GM12875 (cell line): ENCODE measurements around the gene MXI1.
"Not testable (repeated sequence)": the region's sequence is repeated elsewhere in the genome, so short reads cannot be mapped to it uniquely, and the experiment has no call there.

Experiments used
- H3K4me3 ChIP-seq: one replicate; pipeline ENCODE4 v1.5.1; 2011; ENCODE audit warnings: low read depth, low read length, control low read depth
- CTCF ChIP-seq: IDR thresholded peaks from 2 replicates; pipeline ENCODE4 v1.5.1; 2011; ENCODE audit warnings: low read depth, mild to moderate bottlenecking, control low read depth, inconsistent platforms, low read length, moderate library complexity, borderline replicate concordance; ENCODE audit not compliant: insufficient read depth

MXI1 gene

GRCh38 chr10:110181451-110181850 is 26.0 kb upstream of the MXI1 start:
- no peak for TF ChIP-seq CTCF
- H3K4me3 ChIP-seq = no peak overlapping the region

- H3K4me3 ChIP-seq = no peak overlapping the region
- no peak for TF ChIP-seq CTCF
Measured at GRCh38 chr10:110181911-110182310, 25.5 kb upstream of the MXI1 start.

GRCh38 chr10:110184398-110184797 is 23.0 kb upstream of the MXI1 start:
- no peak overlapping the region for H3K4me3 ChIP-seq
- no peak for TF ChIP-seq CTCF

DNA sequence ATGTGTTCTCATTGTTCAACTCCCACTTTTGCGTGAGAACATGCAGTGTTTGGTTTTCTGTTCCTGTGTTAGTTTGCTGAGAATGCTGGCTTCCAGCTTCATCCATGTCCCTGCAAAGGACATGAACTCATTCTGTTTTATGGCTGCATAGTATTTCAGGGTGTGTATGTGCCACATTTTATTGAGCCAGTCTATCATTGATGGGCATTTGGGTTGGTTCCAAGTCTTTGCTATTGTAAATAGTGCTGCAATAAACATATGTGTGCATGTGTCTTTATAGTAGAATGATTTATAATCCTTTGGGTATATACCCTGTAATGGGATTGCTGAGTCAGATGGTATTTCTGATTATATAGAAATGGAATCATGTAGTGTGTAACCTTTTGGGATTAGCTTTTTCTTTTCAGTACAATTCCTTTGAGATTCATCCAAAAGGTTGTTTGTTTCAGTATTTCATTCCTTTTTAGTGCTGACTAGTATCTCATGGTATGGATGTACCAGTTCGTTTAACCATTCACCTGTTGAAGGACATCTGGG is 21.7 kb upstream of the MXI1 start:
- H3K4me3 ChIP-seq = not testable (repeated sequence)

GRCh38 chr10:110190170-110190569 is 17.2 kb upstream of the MXI1 start:
- TF ChIP-seq CTCF = no peak
- no peak overlapping the region for H3K4me3 ChIP-seq

- no peak overlapping the region for H3K4me3 ChIP-seq
- TF ChIP-seq CTCF = peak; percentile 22; the same call in 1 of the 2 replicates
Measured at GRCh38 chr10:110192552-110192951, 14.9 kb upstream of the MXI1 start.

DNA sequence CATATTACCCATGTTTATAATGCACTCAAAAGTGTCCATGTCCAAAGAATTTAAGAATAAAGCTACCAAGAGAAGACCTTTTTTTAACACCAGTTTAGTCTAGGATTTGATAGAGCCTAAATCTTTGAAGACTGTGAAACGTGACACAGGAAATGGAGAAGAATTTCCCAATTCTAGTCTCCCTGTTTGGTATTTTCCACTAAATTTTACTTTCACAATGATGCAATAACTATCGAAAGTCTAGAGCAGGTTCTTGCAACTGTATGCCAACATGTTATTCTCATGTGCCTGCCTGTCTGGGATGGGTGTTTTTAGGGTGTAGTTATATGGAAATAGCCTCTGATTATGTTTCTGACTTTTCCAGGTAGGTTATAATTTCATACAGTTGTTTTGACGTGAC is 6.9 kb upstream of the MXI1 start:
- no peak overlapping the region for H3K4me3 ChIP-seq
- no peak for TF ChIP-seq CTCF

DNA sequence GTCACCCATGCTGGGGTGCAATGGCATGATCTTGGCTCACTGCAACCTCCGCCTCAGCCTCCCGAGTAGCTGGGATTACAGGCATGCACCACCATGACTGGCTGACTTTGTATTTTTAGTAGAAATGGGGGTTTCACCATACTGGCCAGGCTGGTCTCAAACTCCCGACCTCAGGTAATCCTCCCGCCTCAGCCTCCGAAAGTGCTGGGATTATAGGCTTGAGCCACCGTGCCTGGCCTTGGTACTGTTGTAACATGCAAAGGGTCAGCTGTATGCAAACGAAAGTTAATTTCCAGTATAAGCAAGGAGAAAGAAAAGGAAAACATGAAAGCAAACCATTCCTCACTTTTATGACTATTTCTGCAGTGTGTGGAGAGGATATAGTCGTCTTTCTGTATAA is 6.4 kb upstream of the MXI1 start:
- H3K4me3 ChIP-seq = not testable (repeated sequence)
